GM21515 (cell line): Measurements from ENCODE around the gene DOCK3.
"Not testable (repeated sequence)": the region's sequence is repeated elsewhere in the genome, so short reads cannot be mapped to it uniquely, and the experiment has no call there.

Experiments
- ATAC-seq: cut with Tn5 transposase; IDR thresholded peaks from one replicate; pipeline ENCODE4 v1.9.1; 2021; ENCODE audit not compliant: unreplicated experiment

The DOCK3 gene

GRCh38 chr3:51353691-51354090, 679.0 kb downstream of the DOCK3 start:
- no peak for ATAC-seq

DNA sequence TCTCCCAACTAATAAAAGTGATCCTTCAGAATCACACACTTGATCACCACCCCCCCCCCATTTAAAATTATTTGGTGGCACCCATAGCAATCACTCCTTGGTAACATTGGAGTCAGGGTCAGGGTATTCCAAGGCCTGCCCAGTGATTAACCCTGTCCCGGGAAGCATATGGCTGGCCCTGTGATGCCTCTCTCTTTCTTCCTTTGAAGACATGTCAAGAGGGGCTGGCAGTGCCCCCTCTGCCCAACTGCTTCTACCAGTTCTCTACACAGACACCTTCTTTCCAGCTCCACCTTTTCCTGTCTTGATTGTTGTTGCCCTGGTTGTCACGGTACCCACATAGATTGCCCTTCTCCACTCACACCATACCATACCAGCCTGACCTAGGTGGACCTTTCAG, 679.4 kb downstream of the DOCK3 start:
- no peak for ATAC-seq

- no peak for ATAC-seq
Observed at GRCh38 chr3:51354731-51355615, 680.2 kb downstream of the DOCK3 start.

- no peak for ATAC-seq
Observed at GRCh38 chr3:51355891-51356578, 681.3 kb downstream of the DOCK3 start.

GRCh38 chr3:51357856-51358255, 683.1 kb downstream of the DOCK3 start:
- no peak for ATAC-seq

DNA sequence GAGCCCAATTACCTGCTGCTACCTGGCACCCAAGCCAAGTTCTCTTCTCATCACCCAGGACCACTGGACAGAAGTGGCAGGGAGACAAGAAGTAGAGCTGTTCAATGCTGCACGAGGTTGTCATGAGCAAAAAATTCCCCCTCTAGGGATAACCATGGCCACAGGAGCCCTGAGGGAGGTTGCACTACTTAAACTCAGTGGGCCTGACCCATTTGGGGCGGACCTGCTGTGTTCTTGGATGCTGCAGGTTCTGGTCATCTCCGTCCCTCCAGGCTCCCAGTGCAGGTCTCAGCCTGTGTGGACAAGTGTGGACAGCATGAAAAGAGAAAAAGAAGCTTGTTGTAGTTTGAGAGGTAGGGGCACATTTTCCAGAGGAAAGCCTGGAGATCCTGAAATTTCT, 684.3 kb downstream of the DOCK3 start:
- no peak for ATAC-seq

DNA sequence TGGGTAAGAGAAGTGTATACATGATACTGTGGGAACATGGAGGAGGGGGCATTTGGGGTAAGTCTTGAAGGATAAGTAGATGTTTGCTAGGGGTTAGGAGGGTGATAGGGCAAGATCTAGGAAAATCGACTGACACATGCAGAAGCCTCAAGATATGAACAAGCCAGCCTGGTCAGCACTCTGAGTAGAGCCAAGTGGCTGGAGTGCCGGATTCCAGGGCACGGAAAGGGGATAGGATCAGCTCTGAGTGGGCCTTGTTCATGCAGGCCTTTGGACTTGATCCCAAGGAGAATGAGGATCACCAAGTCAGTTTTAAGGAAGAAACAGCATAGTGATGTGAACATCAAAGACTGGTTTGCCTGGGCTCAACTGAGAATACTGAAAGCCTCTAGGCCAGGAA, 686.1 kb downstream of the DOCK3 start:
- ATAC-seq = no peak

- no peak for ATAC-seq
Observed at GRCh38 chr3:51361746-51362145, 687.0 kb downstream of the DOCK3 start.

GRCh38 chr3:51362476-51362875, 687.7 kb downstream of the DOCK3 start:
- ATAC-seq = no peak

GRCh38 chr3:51368276-51368675, 693.5 kb downstream of the DOCK3 start:
- ATAC-seq = not testable (repeated sequence)

- no peak for ATAC-seq
Observed at GRCh38 chr3:51371943-51372557, 697.3 kb downstream of the DOCK3 start.

- no peak for ATAC-seq
Observed at GRCh38 chr3:51373658-51374421, 699.1 kb downstream of the DOCK3 start.

GRCh38 chr3:51374456-51374855, 699.7 kb downstream of the DOCK3 start:
- ATAC-seq = no peak

GRCh38 chr3:51375136-51375535, 700.4 kb downstream of the DOCK3 start:
- ATAC-seq = no peak

- ATAC-seq = no peak
Observed at GRCh38 chr3:51375571-51375970, 700.8 kb downstream of the DOCK3 start.

DNA sequence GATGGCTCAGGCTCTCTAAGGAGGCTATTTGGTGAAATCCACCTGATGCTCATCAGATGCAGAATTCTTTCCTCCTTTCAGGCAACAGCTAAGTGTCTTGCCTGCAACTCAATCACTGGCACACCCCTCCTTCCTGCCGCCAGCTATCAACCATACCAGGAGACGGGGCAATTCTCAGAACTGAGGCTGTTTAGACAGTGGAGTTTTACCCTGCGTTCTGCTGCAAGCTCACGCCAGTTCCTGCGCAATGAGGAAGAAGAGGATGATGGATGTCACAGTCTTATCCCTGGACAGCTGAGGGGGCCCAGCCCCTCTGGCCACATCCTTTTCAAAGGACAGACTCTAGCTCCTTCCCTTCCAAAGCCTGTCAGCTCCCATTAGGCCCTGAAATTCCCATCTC, 703.3 kb downstream of the DOCK3 start:
- no peak for ATAC-seq

DNA sequence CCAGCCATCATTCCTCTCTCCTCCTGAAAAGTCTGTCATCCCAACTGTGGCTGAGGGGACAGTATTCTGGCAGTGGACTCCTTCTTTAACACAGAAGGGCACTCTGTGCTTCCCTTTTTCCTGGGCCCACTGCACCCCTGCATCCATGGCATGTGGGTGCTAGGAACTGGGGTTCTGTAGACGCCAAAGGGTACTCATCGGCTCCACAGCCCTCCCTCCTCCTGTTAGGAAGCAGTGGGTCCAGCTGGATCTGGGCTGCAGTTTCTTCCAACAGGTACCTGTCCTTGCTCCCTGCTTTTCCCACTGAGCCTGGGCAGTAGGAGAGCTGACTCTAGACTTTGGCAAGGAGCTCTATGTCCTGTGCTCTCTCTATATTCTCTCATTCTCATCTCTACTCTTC, 704.0 kb downstream of the DOCK3 start:
- ATAC-seq = no peak

DNA sequence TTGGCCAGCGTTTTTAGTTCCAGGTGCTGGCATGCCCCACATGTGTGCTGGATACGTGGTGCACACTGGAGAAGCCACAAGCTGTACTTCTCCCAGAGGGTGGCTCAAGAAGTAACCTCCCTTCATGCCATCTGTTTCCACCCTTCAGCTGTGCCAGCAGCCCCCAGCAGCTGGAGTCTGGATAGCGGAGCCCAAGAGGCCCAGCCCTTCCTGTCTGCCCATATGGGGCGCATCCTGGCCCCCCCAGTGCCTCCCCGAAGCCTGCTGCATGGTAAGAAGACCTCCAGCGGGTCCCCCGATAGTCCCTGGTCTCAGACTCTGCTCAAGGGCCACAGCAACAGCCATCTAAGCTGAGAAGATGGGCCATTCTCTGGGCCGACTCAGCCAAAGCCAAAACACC, 704.6 kb downstream of the DOCK3 start:
- no peak for ATAC-seq

GRCh38 chr3:51379746-51380455, 705.2 kb downstream of the DOCK3 start:
- ATAC-seq = no peak

GRCh38 chr3:51380601-51381332, 706.0 kb downstream of the DOCK3 start:
- ATAC-seq = no peak
